Measurements from ENCODE around the gene GGN.
"Not testable (repeated sequence)": the region's sequence is repeated elsewhere in the genome, so short reads cannot be mapped to it uniquely, and the experiment has no call there.

The GGN gene, protein sequence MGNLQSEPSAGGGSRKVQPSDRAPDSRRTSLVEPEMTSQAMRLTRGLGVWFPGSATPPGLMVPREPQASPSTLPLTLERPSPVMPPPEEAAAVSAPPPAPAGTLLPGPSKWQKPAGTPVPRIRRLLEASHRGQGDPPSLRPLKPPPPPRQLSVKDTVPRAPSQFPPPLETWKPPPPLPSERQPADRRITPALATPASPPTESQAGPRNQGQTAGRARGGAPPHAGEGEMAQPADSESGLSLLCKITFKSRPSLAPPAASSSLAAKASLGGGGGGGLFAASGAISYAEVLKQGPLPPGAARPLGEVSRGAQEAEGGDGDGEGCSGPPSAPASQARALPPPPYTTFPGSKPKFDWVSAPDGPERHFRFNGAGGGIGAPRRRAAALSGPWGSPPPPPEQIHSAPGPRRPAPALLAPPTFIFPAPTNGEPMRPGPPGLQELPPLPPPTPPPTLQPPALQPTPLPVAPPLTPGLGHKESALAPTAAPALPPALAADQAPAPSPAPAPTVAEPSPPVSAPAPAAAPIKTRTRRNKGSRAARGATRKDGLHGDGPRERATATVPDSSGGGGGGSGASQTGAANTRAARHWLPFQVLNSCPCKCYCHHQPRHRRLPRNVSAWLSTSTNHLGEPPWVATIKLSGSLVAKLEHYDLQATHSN

DNA sequence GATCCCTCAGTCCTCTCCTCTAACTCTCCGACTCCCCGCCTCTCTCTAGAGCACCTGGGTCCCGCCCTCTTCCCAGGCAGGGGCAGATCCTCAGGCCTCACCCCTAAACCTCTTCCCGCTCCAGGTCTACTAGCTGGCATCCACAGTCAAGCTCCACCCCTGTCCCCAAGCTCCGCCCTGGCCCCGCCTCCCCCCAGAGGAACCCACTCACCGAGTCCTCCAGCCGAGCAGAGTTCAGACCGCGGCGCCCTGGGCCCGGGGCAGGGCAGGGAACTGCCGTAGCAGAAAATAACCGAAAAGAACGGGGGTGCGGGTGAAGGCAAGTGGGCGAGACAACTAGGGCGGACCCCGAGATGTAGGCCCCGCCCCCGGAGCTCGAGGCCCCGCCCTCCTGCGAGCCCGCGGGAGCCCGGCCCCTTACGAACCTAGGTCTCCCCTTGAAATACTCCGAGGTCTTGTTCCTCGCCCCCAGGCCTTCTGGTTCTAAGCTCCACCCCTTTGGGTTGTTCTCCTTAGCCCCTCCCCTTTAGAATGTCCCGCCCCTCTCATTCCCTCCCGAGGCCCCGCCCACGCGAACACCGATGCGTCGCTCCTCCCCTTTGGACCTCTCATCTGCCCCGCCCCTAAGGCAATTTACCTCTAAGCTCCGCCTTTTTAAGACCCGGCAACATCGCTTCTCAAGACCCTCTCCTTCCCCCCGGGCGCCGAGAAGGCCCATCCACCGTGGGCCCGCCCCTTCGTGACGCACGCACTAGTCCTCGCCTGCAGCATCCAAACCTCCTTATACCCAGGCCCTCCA lies at the start of gene GGN:
GGN (minus strand) TSS at position 485 of the 799 bp plus-strand sequence. CDS start 773 bp downstream, outside the sequence.
- peak; percentile 43; the same call in 1 of the 2 replicates for TF ChIP-seq POLR2A (IDR thresholded peaks at IDR 0.05; ENCODE audit: low read depth, low read length)
- FAIRE-seq (peak; percentile 58), DNase-seq (ENCODE audit: insufficient read length, low spot score) (peak; percentile 99)

DNA sequence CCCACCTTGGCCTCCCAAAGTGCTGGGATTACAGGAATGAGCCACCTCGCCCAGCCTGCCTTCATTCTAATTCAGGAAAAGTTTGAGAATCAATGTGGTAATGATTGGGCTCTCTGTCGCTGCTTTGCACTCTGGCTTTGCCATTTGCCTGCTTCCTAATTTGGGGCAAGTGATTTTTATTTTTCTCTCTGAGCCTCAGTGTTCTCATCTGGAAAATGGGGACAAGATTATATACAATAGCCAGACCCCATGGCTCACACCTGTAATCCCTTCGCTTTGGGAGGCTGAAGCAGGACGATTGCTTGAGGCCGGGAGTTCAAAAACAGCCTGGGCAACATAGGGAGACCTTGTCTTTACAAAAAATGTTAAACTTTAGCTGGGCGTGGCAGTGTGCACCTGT lies 49.5 kb upstream of the GGN start:
- no peak for TF ChIP-seq POLR2A (IDR thresholded peaks at IDR 0.05; ENCODE audit: low read depth, low read length)
- DNase-seq (ENCODE audit: insufficient read length, low spot score): no peak
- no peak for FAIRE-seq

- no peak for FAIRE-seq
- no peak for TF ChIP-seq POLR2A (IDR thresholded peaks at IDR 0.05; ENCODE audit: low read depth, low read length)
- DNase-seq (ENCODE audit: insufficient read length, low spot score): no peak
Observed at GRCh38 chr19:38434549-38435051, 46.8 kb upstream of the GGN start.

- FAIRE-seq: no peak
- TF ChIP-seq POLR2A (IDR thresholded peaks at IDR 0.05; ENCODE audit: low read depth, low read length): no peak
- DNase-seq (ENCODE audit: insufficient read length, low spot score): no peak
Observed at GRCh38 chr19:38433268-38433733, 45.5 kb upstream of the GGN start, which contains the start of gene RYR1. Gene RYR1 (plus strand): TSS chr19:38433691. CDS start chr19:38433830, 139 bp downstream.

DNA sequence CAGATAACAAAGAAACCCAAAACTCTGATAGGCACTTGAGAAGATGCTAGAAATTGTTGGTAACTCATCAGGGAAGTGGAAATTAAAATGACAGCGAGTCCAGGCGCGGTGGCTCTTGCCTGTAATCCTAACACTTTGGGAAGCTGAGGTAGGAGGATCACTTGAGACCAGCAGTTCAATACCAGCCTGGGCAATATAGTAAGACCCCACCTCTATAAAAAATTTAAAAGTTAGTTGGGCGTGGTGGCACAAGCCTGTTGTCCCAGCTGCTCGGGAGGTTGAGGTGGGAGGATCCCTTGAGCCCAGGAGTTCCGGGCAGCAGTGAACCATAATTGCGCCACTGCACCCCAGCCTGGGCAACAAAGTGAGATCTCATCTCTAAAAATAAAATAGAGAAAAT lies 43.1 kb upstream of the GGN start:
- DNase-seq (ENCODE audit: insufficient read length, low spot score) (no peak), FAIRE-seq (no peak)
- TF ChIP-seq POLR2A (IDR thresholded peaks at IDR 0.05; ENCODE audit: low read depth, low read length): no peak

DNA sequence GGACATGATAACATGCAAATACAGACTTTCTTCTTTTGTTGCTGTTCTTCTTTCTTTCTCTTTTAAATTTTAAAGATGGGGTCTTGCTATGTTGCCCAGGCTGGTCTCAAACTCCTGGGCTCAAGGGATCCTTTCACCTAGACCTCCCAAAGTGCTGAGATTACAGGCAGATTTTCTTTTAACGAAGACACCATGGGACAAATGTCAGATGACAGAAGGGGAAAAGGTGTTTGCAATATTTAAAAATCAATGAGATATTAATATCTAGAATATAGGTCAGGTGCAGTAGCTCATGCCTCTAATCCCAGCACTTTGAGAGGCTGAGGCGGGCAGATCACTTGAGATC lies 42.0 kb upstream of the GGN start:
- no peak for DNase-seq (ENCODE audit: insufficient read length, low spot score)
- TF ChIP-seq POLR2A (IDR thresholded peaks at IDR 0.05; ENCODE audit: low read depth, low read length): no peak
- no peak for FAIRE-seq

DNA sequence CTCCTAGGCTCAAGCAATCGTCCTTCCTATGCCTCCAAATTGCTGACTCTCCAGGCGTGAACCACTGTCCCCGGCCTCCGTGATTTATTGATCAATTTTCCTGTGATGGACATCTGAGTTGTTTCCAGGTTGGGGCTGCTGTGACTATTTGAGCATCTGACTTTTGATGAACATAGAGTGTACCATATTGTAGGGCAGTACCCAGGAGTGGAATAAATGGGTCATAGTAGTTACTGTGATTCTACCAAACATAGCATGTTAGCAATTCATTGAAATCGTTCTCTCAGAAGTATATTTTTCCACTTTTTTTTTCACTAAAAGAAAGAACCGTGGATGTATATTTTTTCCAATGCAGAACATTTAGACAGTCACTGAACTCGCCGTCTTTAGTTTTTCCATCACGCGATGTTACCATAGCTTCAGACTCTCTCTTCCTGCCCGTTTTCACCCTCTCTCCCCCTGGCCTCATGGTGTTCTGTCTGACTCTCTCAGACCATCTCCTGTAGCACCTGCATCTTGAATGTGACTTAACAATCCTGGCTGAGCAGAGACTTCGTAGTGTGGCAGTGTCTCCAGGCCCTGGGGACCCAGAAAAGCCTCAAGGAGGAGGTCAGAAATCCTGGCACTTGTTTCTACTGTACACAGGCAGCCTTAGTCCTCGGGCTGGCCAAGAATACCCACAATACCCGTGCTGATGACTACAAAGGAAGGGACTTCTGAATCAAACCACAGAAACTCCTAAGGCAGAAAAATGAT lies 41.4 kb upstream of the GGN start:
- DNase-seq (ENCODE audit: insufficient read length, low spot score): no peak
- no peak for FAIRE-seq
- no peak for TF ChIP-seq POLR2A (IDR thresholded peaks at IDR 0.05; ENCODE audit: low read depth, low read length)

DNA sequence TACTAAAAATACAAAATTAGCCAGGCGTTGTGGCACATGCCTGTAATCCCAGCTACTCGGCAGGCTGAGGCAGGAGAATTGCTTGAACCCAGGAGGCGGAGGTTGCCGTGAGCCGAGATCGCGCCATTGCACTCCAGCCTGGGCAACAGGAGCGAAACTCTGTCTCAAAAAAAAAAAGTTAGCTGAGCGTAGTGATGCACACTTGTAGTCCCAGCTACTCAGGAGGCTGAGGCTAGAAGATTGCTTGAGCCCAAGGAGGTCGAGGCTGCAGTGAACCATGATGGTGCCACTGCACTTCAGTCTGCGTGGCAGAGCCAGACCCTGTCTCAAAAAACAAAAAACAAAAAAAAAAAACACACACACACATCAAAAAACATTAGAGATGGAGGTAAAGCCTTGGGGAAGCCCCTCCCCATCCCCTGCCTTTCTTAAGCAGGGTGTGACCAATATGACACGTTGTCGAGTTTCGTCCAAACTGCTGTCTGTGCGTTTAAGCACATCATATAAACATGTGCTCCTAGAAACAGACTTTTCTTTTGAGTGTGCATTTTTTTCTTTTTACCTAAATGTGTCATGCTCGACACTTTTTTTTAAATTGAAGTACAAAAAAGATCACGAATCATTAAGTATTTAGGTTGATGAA lies 39.3 kb upstream of the GGN start:
- FAIRE-seq; DNase-seq (ENCODE audit: insufficient read length, low spot score): not testable (repeated sequence)

- DNase-seq (ENCODE audit: insufficient read length, low spot score) (no peak), FAIRE-seq (no peak)
- no peak for TF ChIP-seq POLR2A (IDR thresholded peaks at IDR 0.05; ENCODE audit: low read depth, low read length)
Observed at GRCh38 chr19:38425810-38426466, 38.1 kb upstream of the GGN start, which contains the start of gene RASGRP4. Gene RASGRP4 (minus strand): TSS chr19:38426219. CDS start chr19:38426091, 128 bp downstream.

- no peak for TF ChIP-seq POLR2A (IDR thresholded peaks at IDR 0.05; ENCODE audit: low read depth, low read length)
- FAIRE-seq (no peak), DNase-seq (ENCODE audit: insufficient read length, low spot score) (no peak)
Observed at GRCh38 chr19:38425222-38425809, 37.5 kb upstream of the GGN start.

DNA sequence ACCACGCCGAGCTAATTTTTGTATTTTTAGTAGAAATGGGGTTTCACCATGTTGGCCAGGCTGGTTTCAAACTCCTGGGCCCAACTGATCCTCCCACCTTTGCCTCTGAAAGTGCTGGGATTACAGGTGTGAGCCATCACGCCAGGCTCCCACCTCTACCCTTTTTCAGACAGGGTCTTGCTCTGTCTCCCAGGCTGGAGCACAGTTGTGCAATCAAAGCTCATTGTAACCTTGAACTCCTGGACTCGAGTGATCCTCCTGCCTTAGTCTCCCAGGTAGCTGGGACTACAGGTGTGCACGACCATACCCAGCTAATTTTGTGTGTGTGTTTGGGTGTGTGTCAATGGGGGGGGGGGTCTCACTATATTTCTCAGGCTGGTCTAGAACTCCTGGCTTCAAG lies 36.4 kb upstream of the GGN start:
- DNase-seq (ENCODE audit: insufficient read length, low spot score): no peak
- no peak for TF ChIP-seq POLR2A (IDR thresholded peaks at IDR 0.05; ENCODE audit: low read depth, low read length)
- FAIRE-seq: no peak

GRCh38 chr19:38422438-38422837 lies 34.6 kb upstream of the GGN start:
- no peak for DNase-seq (ENCODE audit: insufficient read length, low spot score)
- FAIRE-seq: no peak

More at GRCh38 chr19:38422438-38422837, 34.6 kb upstream of the GGN start:
- TF ChIP-seq POLR2A (IDR thresholded peaks at IDR 0.05; ENCODE audit: low read depth, low read length): no peak

Data from H54 (cell line).